GM19395 (cell line): Measurements from ENCODE around the gene STMP1.

Experiments
- ATAC-seq: cut with Tn5 transposase; IDR thresholded peaks from one replicate; pipeline ENCODE4 v1.9.1; 2021; ENCODE audit warnings: mild to moderate bottlenecking, moderate library complexity; ENCODE audit not compliant: unreplicated experiment

Gene STMP1

GRCh38 chr7:135718219-135718618 is 55.9 kb downstream of the STMP1 start:
- no peak for ATAC-seq

- no peak for ATAC-seq
Measured at GRCh38 chr7:135718794-135719437, 56.6 kb downstream of the STMP1 start.

GRCh38 chr7:135719688-135720087 is 57.4 kb downstream of the STMP1 start:
- ATAC-seq, result no peak

- no peak for ATAC-seq
Measured at GRCh38 chr7:135721198-135721820, 59.0 kb downstream of the STMP1 start.

DNA sequence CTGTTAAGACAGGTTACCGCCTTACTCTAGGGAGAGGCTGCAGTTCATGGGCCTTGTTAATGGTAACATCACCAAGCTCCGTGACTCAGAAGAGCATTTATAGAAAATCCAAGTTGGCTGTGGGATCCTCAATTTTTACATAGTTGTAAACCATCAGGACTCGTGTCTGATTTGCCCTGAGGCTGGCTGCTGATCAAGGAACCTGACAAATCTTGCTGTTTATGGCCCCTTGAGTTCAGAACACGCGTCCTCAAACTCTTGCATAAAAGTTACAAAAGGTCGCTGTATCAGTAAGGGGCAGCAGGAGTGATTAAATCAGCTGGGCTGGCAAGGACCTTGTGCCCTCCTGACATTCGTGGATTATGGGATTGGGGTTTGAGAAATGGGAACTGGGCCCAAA is 61.1 kb downstream of the STMP1 start:
- no peak for ATAC-seq
